SK-N-MC (cell line): ENCODE results near the gene P2RY6.

Experiments used
- EZH2 ChIP-seq: fragments of 200-600 bp; sonication (generic); IDR thresholded peaks from one replicate; pipeline ENCODE4 v1.6.1; 2017; ENCODE audit warnings: antibody characterized with exemption
- FOXP2 ChIP-seq: optimal IDR thresholded peaks from 2 replicates; pipeline ENCODE3; 2011; ENCODE audit warnings: mild to moderate bottlenecking, moderate library complexity; ENCODE audit not compliant: insufficient read depth; ENCODE audit errors: extremely low read length, control extremely low read depth
- POLR2AphosphoS5 ChIP-seq: IDR thresholded peaks from 2 replicates; pipeline ENCODE4 v1.6.1; 2012; ENCODE audit warnings: mild to moderate bottlenecking, low read depth, low read length, borderline replicate concordance

- TF ChIP-seq EZH2: no peak
- no peak for TF ChIP-seq POLR2AphosphoS5
- TF ChIP-seq FOXP2: no peak
These were observed 44.4 kb upstream of the P2RY6 start for GRCh38 chr11:73227571-73228211.
